ENCODE measurements around the gene GRID2. TPM values are rescaled to one million over a fixed set of nuclear protein-coding genes. Genes with fewer than 3 reads are reported as not detected.

Gene GRID2
- total and polyA plus RNA-seq, 4 donors, result under 0.01 to 0.02 TPM; not detected in 2

DNA sequence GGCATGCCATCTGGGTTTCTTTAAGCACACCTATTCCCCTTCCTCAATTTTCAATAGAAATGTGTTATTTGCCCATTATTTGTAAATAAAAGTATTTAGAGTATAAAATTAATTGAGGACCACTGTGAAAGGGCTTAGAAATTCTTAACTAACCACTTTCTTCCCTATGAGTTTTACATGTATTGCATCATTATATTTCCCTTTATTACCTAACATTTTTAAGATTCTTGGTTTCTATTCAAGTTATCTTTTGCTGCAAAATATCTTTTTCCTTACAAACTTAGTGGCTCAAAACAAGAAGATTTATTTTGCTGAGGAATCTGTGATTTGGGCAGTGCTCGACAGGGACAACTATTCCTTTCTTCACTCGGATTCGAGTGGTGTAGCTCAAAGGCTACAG lies 40.5 kb downstream of the GRID2 start:
- H3K36me3 ChIP-seq (ENCODE audit: control insufficient read depth in 4 of 4, insufficient read depth in 3 of 4, low read depth in 1 of 4, low read length in 3 of 4), result no peaks in the 10 kb centered on the region
- H3K4me1 ChIP-seq (ENCODE audit: control insufficient read depth in 4 of 4, insufficient read depth in 4 of 4, low read length in 3 of 4), result no peaks in the 10 kb centered on the region
- no peak for DNase-seq (ENCODE audit: low spot score)
- H3K9me3 ChIP-seq (ENCODE audit: control insufficient read depth in 4 of 4, low read length in 3 of 4), result no peaks in the 10 kb centered on the region
- H3K27me3 ChIP-seq (ENCODE audit: control insufficient read depth in 4 of 4, insufficient read depth in 4 of 4, low read length in 3 of 4), result no peaks in the 10 kb centered on the region
- no peak overlapping the region for H3K27ac ChIP-seq (ENCODE audit: low read depth in 1 of 2, low read length in 2 of 2)
- no peak overlapping the region for H3K9ac ChIP-seq (ENCODE audit: low read depth in 1 of 2, low read length in 2 of 2)
- 80% methylated on average over 3 of the region's 3 CpGs for WGBS
- no peak overlapping the region for H3K4me3 ChIP-seq (ENCODE audit: low read depth in 1 of 3, low read length in 3 of 3)
- TF ChIP-seq TAF1 (conservative IDR thresholded peaks at IDR 0.05) (no peak), EGR1 (IDR thresholded peaks at IDR 0.05; ENCODE audit: low read depth in 2 of 2) (no peak)

DNA sequence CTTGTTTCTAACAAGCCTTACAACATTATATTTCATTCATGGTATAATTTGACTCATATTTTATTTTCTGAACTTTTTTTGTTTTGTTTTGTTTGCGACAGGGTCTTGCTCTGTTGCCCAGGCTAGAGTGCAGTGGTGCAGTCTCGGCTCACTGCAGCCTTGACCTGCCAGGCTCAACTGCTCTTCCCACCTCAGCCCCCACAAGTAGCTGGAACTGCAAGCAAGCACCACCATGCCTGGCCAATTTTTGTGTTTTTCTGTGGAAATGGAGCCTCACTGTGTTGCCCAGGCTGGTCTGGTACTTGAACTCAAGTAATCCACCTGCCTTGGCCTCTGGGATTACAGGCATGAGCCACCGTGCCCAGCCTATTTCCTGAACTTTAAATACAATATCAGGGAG lies 42.5 kb downstream of the GRID2 start:
- no peaks in the 10 kb centered on the region for H3K4me1 ChIP-seq (ENCODE audit: control insufficient read depth in 4 of 4, insufficient read depth in 4 of 4, low read length in 3 of 4)
- TF ChIP-seq EGR1 (IDR thresholded peaks at IDR 0.05; ENCODE audit: low read depth in 2 of 2), result no peak
- TF ChIP-seq GABPA (IDR thresholded peaks at IDR 0.05 in 1 of 2, conservative IDR thresholded peaks at IDR 0.05 in 1 of 2), result no peak
- TF ChIP-seq, protein P1, sequence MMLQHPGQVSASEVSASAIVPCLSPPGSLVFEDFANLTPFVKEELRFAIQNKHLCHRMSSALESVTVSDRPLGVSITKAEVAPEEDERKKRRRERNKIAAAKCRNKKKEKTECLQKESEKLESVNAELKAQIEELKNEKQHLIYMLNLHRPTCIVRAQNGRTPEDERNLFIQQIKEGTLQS (IDR thresholded peaks at IDR 0.05), result no peak
- no peak for TF ChIP-seq YY1 (IDR thresholded peaks at IDR 0.05)
- TF ChIP-seq FOXA1 (IDR thresholded peaks at IDR 0.05), result no peak
- no peak for TF ChIP-seq HNF4A (conservative IDR thresholded peaks at IDR 0.05)
- no peak for TF ChIP-seq RAD21 (IDR thresholded peaks at IDR 0.05)
- TF ChIP-seq, protein P2, sequence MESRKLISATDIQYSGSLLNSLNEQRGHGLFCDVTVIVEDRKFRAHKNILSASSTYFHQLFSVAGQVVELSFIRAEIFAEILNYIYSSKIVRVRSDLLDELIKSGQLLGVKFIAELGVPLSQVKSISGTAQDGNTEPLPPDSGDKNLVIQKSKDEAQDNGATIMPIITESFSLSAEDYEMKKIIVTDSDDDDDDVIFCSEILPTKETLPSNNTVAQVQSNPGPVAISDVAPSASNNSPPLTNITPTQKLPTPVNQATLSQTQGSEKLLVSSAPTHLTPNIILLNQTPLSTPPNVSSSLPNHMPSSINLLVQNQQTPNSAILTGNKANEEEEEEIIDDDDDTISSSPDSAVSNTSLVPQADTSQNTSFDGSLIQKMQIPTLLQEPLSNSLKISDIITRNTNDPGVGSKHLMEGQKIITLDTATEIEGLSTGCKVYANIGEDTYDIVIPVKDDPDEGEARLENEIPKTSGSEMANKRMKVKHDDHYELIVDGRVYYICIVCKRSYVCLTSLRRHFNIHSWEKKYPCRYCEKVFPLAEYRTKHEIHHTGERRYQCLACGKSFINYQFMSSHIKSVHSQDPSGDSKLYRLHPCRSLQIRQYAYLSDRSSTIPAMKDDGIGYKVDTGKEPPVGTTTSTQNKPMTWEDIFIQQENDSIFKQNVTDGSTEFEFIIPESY (IDR thresholded peaks at IDR 0.05), result no peak
- TF ChIP-seq TAF1 (conservative IDR thresholded peaks at IDR 0.05), result no peak
- no peak for TF ChIP-seq CTCF (IDR thresholded peaks at IDR 0.05; ENCODE audit: low read depth, low read length, missing input control)
- TF ChIP-seq NR2F2 (IDR thresholded peaks at IDR 0.05), result no peak
- no peak for TF ChIP-seq RXRA (IDR thresholded peaks at IDR 0.05)
- no peak for TF ChIP-seq SP1 (IDR thresholded peaks at IDR 0.05)
- TF ChIP-seq HNF4G (IDR thresholded peaks at IDR 0.05), result no peak
- TF ChIP-seq JUND (IDR thresholded peaks at IDR 0.05), result no peak
- no peaks in the 10 kb centered on the region for H3K36me3 ChIP-seq (ENCODE audit: control insufficient read depth in 4 of 4, insufficient read depth in 3 of 4, low read depth in 1 of 4, low read length in 3 of 4)
- H3K9ac ChIP-seq (ENCODE audit: low read depth in 1 of 2, low read length in 2 of 2), result no peak overlapping the region
- no peak for DNase-seq (ENCODE audit: low spot score)
- 72% methylated on average over 3 of the region's 3 CpGs for WGBS
- no peaks in the 10 kb centered on the region for H3K27me3 ChIP-seq (ENCODE audit: control insufficient read depth in 4 of 4, insufficient read depth in 4 of 4, low read length in 3 of 4)
- H3K4me3 ChIP-seq (ENCODE audit: low read depth in 1 of 3, low read length in 3 of 3), result no peak overlapping the region
- no peaks in the 10 kb centered on the region for H3K9me3 ChIP-seq (ENCODE audit: control insufficient read depth in 4 of 4, low read length in 3 of 4)
- H3K27ac ChIP-seq (ENCODE audit: low read depth in 1 of 2, low read length in 2 of 2), result no peak overlapping the region

- Histone ChIP-seq H3K4me3 (ENCODE audit: low read depth in 1 of 3, low read length in 3 of 3) (no peak overlapping the region), H3K36me3 (ENCODE audit: control insufficient read depth in 4 of 4, insufficient read depth in 3 of 4, low read depth in 1 of 4, low read length in 3 of 4) (no peaks in the 10 kb centered on the region), H3K9me3 (ENCODE audit: control insufficient read depth in 4 of 4, low read length in 3 of 4) (no peaks in the 10 kb centered on the region), H3K9ac (ENCODE audit: low read depth in 1 of 2, low read length in 2 of 2) (no peak overlapping the region), H3K4me1 (ENCODE audit: control insufficient read depth in 4 of 4, insufficient read depth in 4 of 4, low read length in 3 of 4) (no peaks in the 10 kb centered on the region), H3K27me3 (ENCODE audit: control insufficient read depth in 4 of 4, insufficient read depth in 4 of 4, low read length in 3 of 4) (no peaks in the 10 kb centered on the region), H3K27ac (ENCODE audit: low read depth in 1 of 2, low read length in 2 of 2) (no peak overlapping the region)
- DNase-seq (ENCODE audit: low spot score), result no peak
- no peak for TF ChIP-seq HNF4A (conservative IDR thresholded peaks at IDR 0.05)
- TF ChIP-seq, protein P3, sequence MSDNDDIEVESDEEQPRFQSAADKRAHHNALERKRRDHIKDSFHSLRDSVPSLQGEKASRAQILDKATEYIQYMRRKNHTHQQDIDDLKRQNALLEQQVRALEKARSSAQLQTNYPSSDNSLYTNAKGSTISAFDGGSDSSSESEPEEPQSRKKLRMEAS (IDR thresholded peaks at IDR 0.05), result no peak
- no peak for TF ChIP-seq GABPA (IDR thresholded peaks at IDR 0.05 in 1 of 2, conservative IDR thresholded peaks at IDR 0.05 in 1 of 2)
- TF ChIP-seq, protein P1 (IDR thresholded peaks at IDR 0.05), result no peak
- TF ChIP-seq TAF1 (conservative IDR thresholded peaks at IDR 0.05), result no peak
- no peak for TF ChIP-seq JUND (IDR thresholded peaks at IDR 0.05)
- TF ChIP-seq HNF4G (IDR thresholded peaks at IDR 0.05), result no peak
- 78% methylated on average over 2 of the region's 2 CpGs for WGBS
Observed at GRCh38 chr4:92357966-92358365, 54.2 kb downstream of the GRID2 start.

All from liver (tissue), 9 donors.